AG10803 (cell line): ENCODE measurements around the gene FAM174A.
A peak's percentile ranks its signal among the peaks of the same experiment; 100 is the strongest.

Source experiments
- DNase-seq: peaks from one replicate; pipeline ENCODE4 v3.0.0; 2010; ENCODE audit warnings: low read depth
- H3K4me3 ChIP-seq: 2 replicates; pipeline ENCODE4 v1.5.1; 2011; ENCODE audit warnings: mild to moderate bottlenecking, low read length, control low read depth
- TF ChIP-seq, protein P1 (sequence below): conservative IDR thresholded peaks from 2 replicates; pipeline ENCODE4 v1.5.1; 2011; ENCODE audit warnings: mild to moderate bottlenecking, low read length, control low read depth, inconsistent platforms

Gene FAM174A

DNA sequence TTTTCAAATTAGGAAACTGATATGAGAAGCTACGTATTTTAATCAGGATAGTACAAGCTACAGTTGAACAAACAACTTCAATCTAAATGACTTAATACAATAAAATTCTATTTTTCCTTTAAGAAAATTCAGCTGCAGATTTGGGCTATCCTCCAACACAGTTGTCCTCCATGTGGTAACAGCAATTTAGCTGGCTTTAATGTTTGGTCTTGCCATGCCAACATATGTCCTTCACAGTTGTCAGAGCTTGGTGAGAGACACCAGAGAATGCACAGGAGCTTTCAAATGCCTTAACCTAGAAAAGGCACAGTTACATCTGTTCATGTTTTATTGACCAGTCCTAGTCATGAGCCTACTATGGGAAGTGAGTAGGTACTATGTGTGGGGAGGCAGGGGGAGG lies 10.8 kb downstream of the FAM174A start:
- H3K4me3 ChIP-seq = no peak overlapping the region
- TF ChIP-seq, protein P1, sequence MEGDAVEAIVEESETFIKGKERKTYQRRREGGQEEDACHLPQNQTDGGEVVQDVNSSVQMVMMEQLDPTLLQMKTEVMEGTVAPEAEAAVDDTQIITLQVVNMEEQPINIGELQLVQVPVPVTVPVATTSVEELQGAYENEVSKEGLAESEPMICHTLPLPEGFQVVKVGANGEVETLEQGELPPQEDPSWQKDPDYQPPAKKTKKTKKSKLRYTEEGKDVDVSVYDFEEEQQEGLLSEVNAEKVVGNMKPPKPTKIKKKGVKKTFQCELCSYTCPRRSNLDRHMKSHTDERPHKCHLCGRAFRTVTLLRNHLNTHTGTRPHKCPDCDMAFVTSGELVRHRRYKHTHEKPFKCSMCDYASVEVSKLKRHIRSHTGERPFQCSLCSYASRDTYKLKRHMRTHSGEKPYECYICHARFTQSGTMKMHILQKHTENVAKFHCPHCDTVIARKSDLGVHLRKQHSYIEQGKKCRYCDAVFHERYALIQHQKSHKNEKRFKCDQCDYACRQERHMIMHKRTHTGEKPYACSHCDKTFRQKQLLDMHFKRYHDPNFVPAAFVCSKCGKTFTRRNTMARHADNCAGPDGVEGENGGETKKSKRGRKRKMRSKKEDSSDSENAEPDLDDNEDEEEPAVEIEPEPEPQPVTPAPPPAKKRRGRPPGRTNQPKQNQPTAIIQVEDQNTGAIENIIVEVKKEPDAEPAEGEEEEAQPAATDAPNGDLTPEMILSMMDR = no peak
- DNase-seq = no peak

- no peak overlapping the region for H3K4me3 ChIP-seq
- TF ChIP-seq, protein P1 = no peak
- DNase-seq = peak; percentile 7
Observed at GRCh38 chr5:100550531-100551051, 15.4 kb downstream of the FAM174A start.

DNA sequence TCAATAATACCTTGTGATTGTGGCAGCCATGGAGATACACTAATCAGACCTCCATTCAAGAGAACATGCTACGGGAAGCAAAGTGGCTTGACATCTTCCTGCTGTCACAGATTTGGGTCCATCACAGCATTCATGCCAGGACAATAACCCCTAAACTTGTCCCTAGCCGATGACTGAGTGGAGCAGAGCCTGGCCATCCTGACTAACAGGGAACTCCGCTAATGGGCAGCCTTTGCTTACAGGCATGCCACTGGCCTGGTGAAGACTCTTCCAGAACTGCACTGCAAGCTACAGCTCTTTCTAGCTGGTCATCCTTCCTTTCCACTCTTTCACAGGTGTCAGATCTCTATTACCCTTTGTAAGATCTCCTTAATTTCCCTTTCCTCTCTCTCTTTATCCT lies 16.0 kb downstream of the FAM174A start:
- H3K4me3 ChIP-seq = no peak overlapping the region
- TF ChIP-seq, protein P1 = no peak
- no peak for DNase-seq

DNA sequence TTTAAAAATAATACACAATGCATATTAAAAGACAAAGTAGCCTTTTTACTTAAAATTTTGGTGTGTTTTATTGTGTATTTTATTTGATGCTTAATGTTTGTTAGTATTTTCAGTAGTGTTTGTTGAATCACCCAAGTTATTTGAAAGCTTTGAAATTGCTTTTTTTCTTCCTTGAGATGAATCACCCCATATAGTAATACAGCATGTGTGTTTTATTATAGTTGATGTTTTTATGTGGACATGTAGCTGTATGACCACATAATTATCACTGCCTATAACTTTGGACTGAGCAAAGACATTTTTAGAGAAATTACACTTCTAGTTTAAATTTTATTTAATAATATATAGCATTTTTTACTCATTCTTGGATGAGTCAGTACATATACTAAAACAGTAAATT lies 18.0 kb downstream of the FAM174A start:
- H3K4me3 ChIP-seq = no peak overlapping the region
- TF ChIP-seq, protein P1 = no peak
- peak; percentile 31 for DNase-seq

DNA sequence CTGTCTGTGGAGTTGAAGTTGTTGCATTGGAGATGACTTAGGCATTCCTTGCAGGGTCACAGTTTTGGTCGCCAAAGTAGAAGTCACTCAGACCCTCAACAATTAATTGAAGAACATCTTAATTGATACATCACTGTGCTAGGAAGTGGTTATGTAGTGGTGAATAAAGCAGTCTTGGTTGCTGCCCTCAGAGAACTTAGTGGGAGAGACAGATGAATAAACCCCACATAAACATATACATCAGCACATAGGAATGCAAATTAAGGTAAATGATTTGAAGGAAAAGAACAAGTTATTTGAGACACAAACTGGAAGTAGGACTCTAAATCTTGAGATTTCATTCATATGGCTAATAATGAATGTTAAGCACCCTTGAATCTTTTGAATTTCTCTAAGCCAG lies 25.7 kb downstream of the FAM174A start:
- no peak for DNase-seq
- TF ChIP-seq, protein P1 = no peak
- H3K4me3 ChIP-seq = no peak overlapping the region

- TF ChIP-seq, protein P1 = no peak
- no peak for DNase-seq
- H3K4me3 ChIP-seq = no peak overlapping the region
Observed at GRCh38 chr5:100562821-100563220, 27.6 kb downstream of the FAM174A start.

- no peak for DNase-seq
- no peak overlapping the region for H3K4me3 ChIP-seq
- TF ChIP-seq, protein P1 = no peak
Observed at GRCh38 chr5:100566382-100567141, 31.4 kb downstream of the FAM174A start.
